HepG2 (cell line): Measurements from ENCODE around the gene COPS8. TPM values are rescaled to one million over a fixed set of nuclear protein-coding genes. Genes with fewer than 3 reads are reported as not detected.

Experiments used
- FOXA1 ChIP-seq, 2 experiments: fragments of 450-650 bp in 1 of 2; sonication (generic) in 1 of 2; formaldehyde crosslinking in 1 of 2; IDR thresholded peaks; 2 replicates each; pipeline versions ENCODE4 v1.4.0 to v1.6.1; 2016 to 2020; ENCODE audit warnings: missing genetic modification reagents in 1 of 2
- HDAC2 ChIP-seq: sonication (generic); formaldehyde crosslinking; IDR thresholded peaks from 2 replicates; pipeline ENCODE4 v1.4.0; 2020; ENCODE audit warnings: missing genetic modification reagents
- HNF1A ChIP-seq, 2 experiments: sonication (generic) in 1 of 2; formaldehyde crosslinking in 1 of 2; IDR thresholded peaks; 2 replicates each; pipeline versions ENCODE4 v1.4.0 to v1.6.1; 2016 to 2020; ENCODE audit warnings: borderline replicate concordance in 1 of 2, low read depth in 1 of 2, mild to moderate bottlenecking in 1 of 2, missing genetic modification reagents in 1 of 2
- ISX ChIP-seq: sonication (generic); formaldehyde crosslinking; conservative IDR thresholded peaks from 2 replicates; pipeline ENCODE4 v1.5.0; 2020; ENCODE audit warnings: missing genetic modification reagents
- RFX5 ChIP-seq: IDR thresholded peaks from 2 replicates; pipeline ENCODE4 v1.6.1; 2011; ENCODE audit warnings: low read depth, low read length, improper control_type of control experiment
- RNF2 ChIP-seq: fragments of 450-650 bp; conservative IDR thresholded peaks from 2 replicates; pipeline ENCODE4 v1.6.1; 2016; ENCODE audit warnings: low read depth
- ZIK1 ChIP-seq: sonication (generic); formaldehyde crosslinking; IDR thresholded peaks from 2 replicates; pipeline ENCODE4 v1.5.0; 2020; ENCODE audit warnings: mild to moderate bottlenecking, low read depth, missing genetic modification reagents, borderline replicate concordance
- polyA plus RNA-seq, 8 experiments: library from polyadenylated mRNA; depleted of rRNA in 3 of 8; stranded (reverse) in 7 of 8; unstranded in 1 of 8; fragments of >200 nt; fragmentation: Illumina TruSeq in 4 of 8; extraction: Trizol in 4 of 8; gene quantifications; 2 replicates each; pipeline versions ENCODE4 v1.2.1 to v1.2.3, GENCODE V29; 2011 to 2016; ENCODE audit warnings: low read depth in 4 of 8, missing spikeins in 1 of 8, mixed read lengths in 1 of 8; ENCODE audit not compliant: insufficient read depth in 1 of 8
- total RNA-seq, 5 experiments: library from RNA; depleted of rRNA; stranded (reverse); fragments of >200 nt; fragmentation: Illumina TruSeq; extraction: Trizol; gene quantifications; 2 replicates each; pipeline ENCODE4 v1.2.3, GENCODE V29; 2016; ENCODE audit warnings: low read depth in 1 of 5
- TF ChIP-seq, protein P1 (sequence below): sonication (generic); formaldehyde crosslinking; IDR thresholded peaks from 2 replicates; pipeline ENCODE4 v1.5.1; 2020; ENCODE audit warnings: mild to moderate bottlenecking, missing genetic modification reagents, borderline replicate concordance
- TF ChIP-seq, protein P2 (sequence below): sonication (generic); formaldehyde crosslinking; IDR thresholded peaks from 2 replicates; pipeline ENCODE4 v1.8.0; 2022; ENCODE audit warnings: missing genetic modification reagents, mild to moderate bottlenecking, inconsistent platforms, borderline replicate concordance
- TF ChIP-seq, protein P3 (sequence below): sonication (generic); formaldehyde crosslinking; IDR thresholded peaks from 2 replicates; pipeline ENCODE4 v1.4.0; 2020; ENCODE audit warnings: missing genetic modification reagents, borderline replicate concordance

The COPS8 gene
- total and polyA plus RNA-seq, 2 of the 13 experiments (the other 11 are each of a cell fraction or from before 2014, with no cell fraction given), result 86.3 to 96.6 TPM

DNA sequence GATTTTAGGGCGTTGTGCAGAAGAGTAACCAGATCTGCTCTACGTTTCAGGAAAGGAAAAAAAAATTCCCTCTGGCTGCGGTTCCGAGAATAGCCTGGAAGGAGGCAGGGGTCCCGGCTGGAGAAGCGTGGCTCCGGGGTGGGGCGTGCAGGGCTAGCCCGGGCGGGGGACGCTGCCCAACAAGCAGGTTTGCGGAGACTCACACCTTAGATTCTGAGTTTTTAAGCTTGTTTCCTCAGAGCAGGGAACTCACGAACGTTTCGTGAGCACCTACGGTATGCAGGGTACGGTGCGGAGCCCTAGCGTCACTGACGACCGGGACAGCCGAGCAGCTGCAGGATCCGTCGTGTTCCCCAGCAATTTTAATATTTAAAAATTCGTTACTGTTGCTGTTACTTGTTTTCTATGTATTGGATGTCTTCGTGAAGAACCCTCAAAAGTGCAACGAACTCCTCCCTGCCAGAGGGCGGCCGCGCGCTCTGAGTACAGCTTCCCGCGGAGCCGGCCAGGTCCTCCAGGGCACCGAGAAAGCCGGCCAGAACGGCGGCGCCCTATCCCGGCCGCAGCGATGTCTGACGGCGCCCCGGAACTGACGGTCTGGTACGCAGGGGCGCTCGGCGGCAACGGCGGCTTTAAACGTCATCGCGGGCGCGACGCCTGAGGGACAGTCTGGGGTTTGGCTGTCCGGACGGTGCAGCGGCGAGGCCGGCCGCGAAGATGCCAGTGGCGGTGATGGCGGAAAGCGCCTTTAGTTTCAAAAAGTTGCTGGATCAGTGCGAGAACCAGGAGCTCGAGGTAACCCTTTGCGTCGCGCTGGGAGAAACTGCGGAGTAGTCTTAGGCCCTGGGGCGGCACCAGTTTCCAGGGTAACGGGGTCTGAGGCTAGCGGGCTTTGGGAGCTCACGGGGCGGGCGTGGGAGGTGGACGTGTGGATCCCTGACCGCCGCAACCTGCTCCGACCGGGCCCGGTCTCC is at the start of gene COPS8 (continued):
- TF ChIP-seq, protein P1, sequence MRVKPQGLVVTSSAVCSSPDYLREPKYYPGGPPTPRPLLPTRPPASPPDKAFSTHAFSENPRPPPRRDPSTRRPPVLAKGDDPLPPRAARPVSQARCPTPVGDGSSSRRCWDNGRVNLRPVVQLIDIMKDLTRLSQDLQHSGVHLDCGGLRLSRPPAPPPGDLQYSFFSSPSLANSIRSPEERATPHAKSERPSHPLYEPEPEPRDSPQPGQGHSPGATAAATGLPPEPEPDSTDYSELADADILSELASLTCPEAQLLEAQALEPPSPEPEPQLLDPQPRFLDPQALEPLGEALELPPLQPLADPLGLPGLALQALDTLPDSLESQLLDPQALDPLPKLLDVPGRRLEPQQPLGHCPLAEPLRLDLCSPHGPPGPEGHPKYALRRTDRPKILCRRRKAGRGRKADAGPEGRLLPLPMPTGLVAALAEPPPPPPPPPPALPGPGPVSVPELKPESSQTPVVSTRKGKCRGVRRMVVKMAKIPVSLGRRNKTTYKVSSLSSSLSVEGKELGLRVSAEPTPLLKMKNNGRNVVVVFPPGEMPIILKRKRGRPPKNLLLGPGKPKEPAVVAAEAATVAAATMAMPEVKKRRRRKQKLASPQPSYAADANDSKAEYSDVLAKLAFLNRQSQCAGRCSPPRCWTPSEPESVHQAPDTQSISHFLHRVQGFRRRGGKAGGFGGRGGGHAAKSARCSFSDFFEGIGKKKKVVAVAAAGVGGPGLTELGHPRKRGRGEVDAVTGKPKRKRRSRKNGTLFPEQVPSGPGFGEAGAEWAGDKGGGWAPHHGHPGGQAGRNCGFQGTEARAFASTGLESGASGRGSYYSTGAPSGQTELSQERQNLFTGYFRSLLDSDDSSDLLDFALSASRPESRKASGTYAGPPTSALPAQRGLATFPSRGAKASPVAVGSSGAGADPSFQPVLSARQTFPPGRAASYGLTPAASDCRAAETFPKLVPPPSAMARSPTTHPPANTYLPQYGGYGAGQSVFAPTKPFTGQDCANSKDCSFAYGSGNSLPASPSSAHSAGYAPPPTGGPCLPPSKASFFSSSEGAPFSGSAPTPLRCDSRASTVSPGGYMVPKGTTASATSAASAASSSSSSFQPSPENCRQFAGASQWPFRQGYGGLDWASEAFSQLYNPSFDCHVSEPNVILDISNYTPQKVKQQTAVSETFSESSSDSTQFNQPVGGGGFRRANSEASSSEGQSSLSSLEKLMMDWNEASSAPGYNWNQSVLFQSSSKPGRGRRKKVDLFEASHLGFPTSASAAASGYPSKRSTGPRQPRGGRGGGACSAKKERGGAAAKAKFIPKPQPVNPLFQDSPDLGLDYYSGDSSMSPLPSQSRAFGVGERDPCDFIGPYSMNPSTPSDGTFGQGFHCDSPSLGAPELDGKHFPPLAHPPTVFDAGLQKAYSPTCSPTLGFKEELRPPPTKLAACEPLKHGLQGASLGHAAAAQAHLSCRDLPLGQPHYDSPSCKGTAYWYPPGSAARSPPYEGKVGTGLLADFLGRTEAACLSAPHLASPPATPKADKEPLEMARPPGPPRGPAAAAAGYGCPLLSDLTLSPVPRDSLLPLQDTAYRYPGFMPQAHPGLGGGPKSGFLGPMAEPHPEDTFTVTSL (CRISPR knock-in tag), result no peak
- no peak; the same call in 1 of the 2 replicates for TF ChIP-seq HNF1A (IDR thresholded peaks at IDR 0.05; ENCODE audit: low read depth)
- TF ChIP-seq HNF1A (CRISPR knock-in tag; IDR thresholded peaks at IDR 0.05; ENCODE audit: borderline replicate concordance), result peak; percentile 90
- peak; percentile 71 for TF ChIP-seq RNF2
- TF ChIP-seq, protein P2, sequence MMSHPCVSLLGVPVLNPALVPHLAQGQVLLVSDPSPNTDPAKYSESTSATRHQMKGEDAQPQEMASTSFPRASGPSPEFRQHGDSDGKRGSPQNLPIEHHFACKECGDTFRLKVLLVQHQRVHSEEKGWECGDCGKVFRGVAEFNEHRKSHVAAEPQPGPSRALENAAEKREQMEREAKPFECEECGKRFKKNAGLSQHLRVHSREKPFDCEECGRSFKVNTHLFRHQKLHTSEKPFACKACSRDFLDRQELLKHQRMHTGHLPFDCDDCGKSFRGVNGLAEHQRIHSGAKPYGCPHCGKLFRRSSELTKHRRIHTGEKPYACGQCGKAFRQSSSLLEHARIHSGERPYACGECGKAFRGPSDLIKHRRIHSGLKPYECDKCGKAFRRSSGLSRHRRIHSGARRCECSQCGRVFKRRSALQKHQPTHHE (CRISPR knock-in tag), result peak; percentile 99
- peak; percentile 43; the same call in 1 of the 2 replicates for TF ChIP-seq RFX5
- peak; percentile 34; the same call in 1 of the 2 replicates for TF ChIP-seq ZIK1 (CRISPR knock-in tag)
- TF ChIP-seq ISX, result no peak; the same call in 1 of the 2 replicates
- TF ChIP-seq HDAC2 (CRISPR knock-in tag), result peak; percentile 100
- TF ChIP-seq, protein P3, sequence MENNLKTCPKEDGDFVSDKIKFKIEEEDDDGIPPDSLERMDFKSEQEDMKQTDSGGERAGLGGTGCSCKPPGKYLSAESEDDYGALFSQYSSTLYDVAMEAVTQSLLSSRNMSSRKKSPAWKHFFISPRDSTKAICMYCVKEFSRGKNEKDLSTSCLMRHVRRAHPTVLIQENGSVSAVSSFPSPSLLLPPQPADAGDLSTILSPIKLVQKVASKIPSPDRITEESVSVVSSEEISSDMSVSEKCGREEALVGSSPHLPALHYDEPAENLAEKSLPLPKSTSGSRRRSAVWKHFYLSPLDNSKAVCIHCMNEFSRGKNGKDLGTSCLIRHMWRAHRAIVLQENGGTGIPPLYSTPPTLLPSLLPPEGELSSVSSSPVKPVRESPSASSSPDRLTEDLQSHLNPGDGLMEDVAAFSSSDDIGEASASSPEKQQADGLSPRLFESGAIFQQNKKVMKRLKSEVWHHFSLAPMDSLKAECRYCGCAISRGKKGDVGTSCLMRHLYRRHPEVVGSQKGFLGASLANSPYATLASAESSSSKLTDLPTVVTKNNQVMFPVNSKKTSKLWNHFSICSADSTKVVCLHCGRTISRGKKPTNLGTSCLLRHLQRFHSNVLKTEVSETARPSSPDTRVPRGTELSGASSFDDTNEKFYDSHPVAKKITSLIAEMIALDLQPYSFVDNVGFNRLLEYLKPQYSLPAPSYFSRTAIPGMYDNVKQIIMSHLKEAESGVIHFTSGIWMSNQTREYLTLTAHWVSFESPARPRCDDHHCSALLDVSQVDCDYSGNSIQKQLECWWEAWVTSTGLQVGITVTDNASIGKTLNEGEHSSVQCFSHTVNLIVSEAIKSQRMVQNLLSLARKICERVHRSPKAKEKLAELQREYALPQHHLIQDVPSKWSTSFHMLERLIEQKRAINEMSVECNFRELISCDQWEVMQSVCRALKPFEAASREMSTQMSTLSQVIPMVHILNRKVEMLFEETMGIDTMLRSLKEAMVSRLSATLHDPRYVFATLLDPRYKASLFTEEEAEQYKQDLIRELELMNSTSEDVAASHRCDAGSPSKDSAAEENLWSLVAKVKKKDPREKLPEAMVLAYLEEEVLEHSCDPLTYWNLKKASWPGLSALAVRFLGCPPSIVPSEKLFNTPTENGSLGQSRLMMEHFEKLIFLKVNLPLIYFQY (CRISPR knock-in tag), result peak; percentile 51; the same call in 1 of the 2 replicates
- TF ChIP-seq FOXA1 (IDR thresholded peaks at IDR 0.05), result no peak
- peak; percentile 57 for TF ChIP-seq FOXA1 (CRISPR knock-in tag; IDR thresholded peaks at IDR 0.05)
